Upper lobe of right lung (tissue), 1 donor: Measurements from ENCODE around the gene PROX2. TPM values are rescaled to one million over a fixed set of nuclear protein-coding genes. Genes with fewer than 3 reads are reported as not detected.

Source experiments
- ATAC-seq: fragments of 200-7000 bp; cut with Tn5 transposase; one replicate; pipeline ENCODE4 v1.9.1; 2020; ENCODE audit warnings: mild to moderate bottlenecking, moderate library complexity
- DNase-seq: peaks from one replicate; pipeline ENCODE4 v3.0.0-alpha.2; 2020
- H3K27ac ChIP-seq: fragments of 200-600 bp; one replicate; pipeline ENCODE4 v1.8.0; 2022
- H3K27me3 ChIP-seq: fragments of 200-600 bp; one replicate; pipeline ENCODE4 v1.8.0; 2022; ENCODE audit warnings: mild to moderate bottlenecking
- H3K36me3 ChIP-seq: fragments of 200-600 bp; one replicate; pipeline ENCODE4 v1.8.0; 2022
- H3K4me1 ChIP-seq: fragments of 200-600 bp; one replicate; pipeline ENCODE4 v1.8.0; 2022
- H3K4me3 ChIP-seq: fragments of 200-600 bp; one replicate; pipeline ENCODE4 v1.8.0; 2022; ENCODE audit warnings: mild to moderate bottlenecking
- H3K9me3 ChIP-seq: fragments of 200-600 bp; one replicate; pipeline ENCODE4 v1.8.0; 2022
- CTCF ChIP-seq: fragments of 200-600 bp; IDR thresholded peaks from one replicate; pipeline ENCODE4 v1.8.0; 2022; ENCODE audit warnings: antibody characterized with exemption
- intact Hi-C: fragments of 100-400 bp; cut with DNase I; formaldehyde crosslinking; loops from one replicate; pipeline ENCODE4 v1.11.0; 2022
- total RNA-seq: library from RNA; stranded (reverse); fragmentation: NEBNext Ultra II Directional; extraction: Animal tissue kit (Norgen Biotek cat#: 25700); gene quantifications from one replicate; pipeline ENCODE4 v1.2.1, GENCODE V29; 2021
- donor health status: DM: no; HTN: yes; CAD: no; lungs with severe emphysema.

PROX2 gene
- total RNA-seq, 1 donor from 2014 or later, result not detected

GRCh38 chr14:74846168-74846567 is 29.8 kb downstream of the PROX2 start:
- Histone ChIP-seq H3K27ac (no peak overlapping the region), H3K9me3 (no peaks in the 10 kb centered on the region), H3K4me3 (no peak overlapping the region), H3K36me3 (no peaks in the 10 kb centered on the region), H3K27me3 (no peaks in the 10 kb centered on the region), H3K4me1 (no peaks in the 10 kb centered on the region)
- no peak for TF ChIP-seq CTCF
- ATAC-seq (no peak), DNase-seq (no peak)
- intact Hi-C loops, result no loop called here

- peaks cover 7% of the 10 kb centered on the region for H3K36me3 ChIP-seq
- no peak for DNase-seq
- H3K27me3 ChIP-seq, result no peaks in the 10 kb centered on the region
- H3K27ac ChIP-seq, result no peak overlapping the region
- peaks cover 3% of the 10 kb centered on the region for H3K4me1 ChIP-seq
- TF ChIP-seq CTCF, result no peak
- H3K4me3 ChIP-seq, result no peak overlapping the region
- H3K9me3 ChIP-seq, result no peaks in the 10 kb centered on the region
- intact Hi-C loops, result no loop called here
- ATAC-seq, result no peak
Observed at GRCh38 chr14:74843653-74844052, 32.3 kb downstream of the PROX2 start.

GRCh38 chr14:74841230-74842207 is 34.4 kb downstream of the PROX2 start:
- Histone ChIP-seq H3K4me1 (peaks cover 15% of the 10 kb centered on the region), H3K27ac (no peak overlapping the region), H3K27me3 (no peaks in the 10 kb centered on the region), H3K9me3 (no peaks in the 10 kb centered on the region), H3K36me3 (peaks cover 7% of the 10 kb centered on the region), H3K4me3 (no peak overlapping the region)
- ATAC-seq (peak; percentile 68), DNase-seq (no peak)
- intact Hi-C loops, result no loop called here
- no peak for TF ChIP-seq CTCF

- H3K36me3 ChIP-seq, result peaks cover 11% of the 10 kb centered on the region
- no peak overlapping the region for H3K27ac ChIP-seq
- TF ChIP-seq CTCF, result no peak
- ATAC-seq, result no peak
- H3K9me3 ChIP-seq, result no peaks in the 10 kb centered on the region
- intact Hi-C loops, result no loop called here
- DNase-seq, result no peak
- H3K4me3 ChIP-seq, result no peak overlapping the region
- peaks cover 15% of the 10 kb centered on the region for H3K4me1 ChIP-seq
- H3K27me3 ChIP-seq, result no peaks in the 10 kb centered on the region
Observed at GRCh38 chr14:74840603-74841030, 35.3 kb downstream of the PROX2 start.

- no peak for DNase-seq
- ATAC-seq, result no peak
- Histone ChIP-seq H3K4me3 (peak overlapping the region; percentile 11), H3K27ac (peak overlapping the region; percentile 56), H3K36me3 (peaks cover 17% of the 10 kb centered on the region), H3K4me1 (peaks cover 15% of the 10 kb centered on the region), H3K27me3 (no peaks in the 10 kb centered on the region), H3K9me3 (no peaks in the 10 kb centered on the region)
- no peak for TF ChIP-seq CTCF
- intact Hi-C loops, result no loop called here
Observed at GRCh38 chr14:74838166-74838565, 37.8 kb downstream of the PROX2 start.
